Heart left ventricle (tissue), 16 donors: ENCODE measurements around the gene AGPAT1. TPM values are rescaled to one million over a fixed set of nuclear protein-coding genes. Genes with fewer than 3 reads are reported as not detected.

Experiments
- ATAC-seq, 4 donors: fragments of 200-7000 bp; cut with Tn5 transposase; one replicate each; pipeline ENCODE4 v1.9.1; 2020 to 2022; ENCODE audit warnings: moderate library complexity in 4 of 4, mild to moderate bottlenecking in 3 of 4, moderate number of reproducible peaks in 1 of 4
- DNase-seq, 5 donors: peaks; one replicate each; pipeline ENCODE4 v3.0.0-alpha.2; 2020
- H3K27ac ChIP-seq, 12 donors: fragments of 200-600 bp; sonication (generic) in 4 of 12; one replicate each; pipeline versions ENCODE4 v1.5.0 to v1.8.0; 2016 to 2022; ENCODE audit warnings: mild to moderate bottlenecking in 2 of 12
- H3K27me3 ChIP-seq, 9 donors: fragments of 200-600 bp; sonication (generic) in 2 of 9; one replicate each; pipeline versions ENCODE4 v1.5.1 to v1.8.0; 2016 to 2022; ENCODE audit warnings: mild to moderate bottlenecking in 3 of 9
- H3K36me3 ChIP-seq, 9 donors: fragments of 200-600 bp; sonication (generic) in 2 of 9; one replicate each; pipeline versions ENCODE4 v1.5.0 to v1.8.0; 2018 to 2022; ENCODE audit warnings: mild to moderate bottlenecking in 2 of 9
- H3K4me1 ChIP-seq, 12 donors: fragments of 200-600 bp; sonication (generic) in 4 of 12; one replicate each; pipeline versions ENCODE4 v1.5.0 to v1.8.0; 2016 to 2022; ENCODE audit warnings: mild to moderate bottlenecking in 3 of 12
- H3K4me3 ChIP-seq, 12 donors: fragments of 200-600 bp; sonication (generic) in 4 of 12; one replicate each; pipeline versions ENCODE4 v1.5.0 to v1.8.0; 2017 to 2022; ENCODE audit warnings: mild to moderate bottlenecking in 9 of 12, moderate library complexity in 4 of 12
- H3K9me3 ChIP-seq, 12 donors: fragments of 200-600 bp; sonication (generic) in 4 of 12; one replicate each; pipeline versions ENCODE4 v1.5.0 to v1.8.0; 2016 to 2022; ENCODE audit warnings: mild to moderate bottlenecking in 1 of 12
- CTCF ChIP-seq, 12 donors: fragments of 200-600 bp; sonication (generic) in 4 of 12; IDR thresholded peaks; one replicate each; pipeline versions ENCODE4 v1.5.0 to v1.8.0; 2018 to 2022; ENCODE audit warnings: antibody characterized with exemption in 12 of 12, mild to moderate bottlenecking in 5 of 12
- POLR2A ChIP-seq, 2 donors: fragments of 450-650 bp; IDR thresholded peaks; one replicate each; pipeline ENCODE4 v1.6.1; 2017; ENCODE audit warnings: antibody characterized with exemption in 2 of 2, mild to moderate bottlenecking in 2 of 2, moderate library complexity in 2 of 2
- WGBS, 4 donors: extraction: QIAGEN DNeasy Blood & Tissue Kit in 2 of 4; methylation state at CpG; one replicate each; pipeline versions ENCODE4 v1.1.5 to v1.1.7; 2013 to 2018; 5-methylcytosine and 5-hydroxymethylcytosine counted together
- intact Hi-C, 10 donors: fragments of 100-400 bp; cut with DNase I; formaldehyde crosslinking; loops; one replicate each; pipeline versions ENCODE4 v1.11.1 to v1.14.2; 2022
- polyA plus RNA-seq, 2 donors: library from polyadenylated mRNA; stranded (reverse); fragments of 200-250 nt; gene quantifications; one replicate each; pipeline ENCODE4 v1.2.3, GENCODE V29; 2013
- total RNA-seq, 9 donors: library from RNA; depleted of rRNA in 2 of 9; stranded (reverse); fragments of >200 nt in 2 of 9; fragmentation: NEBNext Ultra II Directional in 3 of 9; extraction: Animal tissue kit (Norgen Biotek cat#: 25700) in 3 of 9; gene quantifications; one replicate each; pipeline versions ENCODE4 v1.1.0 to v1.2.4, GENCODE V29; 2016 to 2023
- donor health status: ischemic (EF 13 %, LVEDD 7.1; RV severe dilation, severe dysfunction).
- donor health status: healthy with polysubstance abuse.
- donor health status: DM: no; HTN: yes; CAD: no.
- donor health status: DM: no; HTN: no; CAD: no.
- donor health status: ischemic (EF 25% LVEDD 6.9; RV normal size, moderate dysfunction).
- donor health status: ischemic (EF 25% LVEDD 5.7; RV mildly dilated, moderate dysfunction).
- donor health status: healthy.
- donor health status: DM: yes; HTN: yes; CAD: no.
- donor health status: ischemic (EF 35%, LVEDD 5.7; RV mildly dilated, moderate dysfunction).
- donor health status: nonischemic (EF 11% LVEDD 7.7; RV severe dilation, severe dysfunction).
- donor health status: DM: yes; HTN: yes; CAD: no.
- donor health status: PGD.
- donor health status: ischemic (EF 29% LVEDD 5.4; RV normal size, mild dysfunction).
- donor health status: nonischemic (EF 23%, LVEDD 6.1; RV moderate dilation, normal function).

The AGPAT1 gene
- total and polyA plus RNA-seq, 11 donors, result 43.5 to 79.1 (median 51.0) TPM

GRCh38 chr6:32202186-32202585 lies 26.3 kb upstream of the AGPAT1 start:
- Histone ChIP-seq H3K4me1 (peaks cover 0 to 8% (median 4%) of the 10 kb centered on the region in 12 donors), H3K9me3 (no peaks in the 10 kb centered on the region), H3K36me3 (peaks cover 0 to 59% (median 27%) of the 10 kb centered on the region in 9 donors), H3K27me3 (no peaks in the 10 kb centered on the region), H3K4me3 (no peak overlapping the region), H3K27ac (no peak overlapping the region)
- TF ChIP-seq CTCF (IDR thresholded peaks at IDR 0.05) (no peak), POLR2A (IDR thresholded peaks at IDR 0.05) (no peak)
- WGBS, 4 donors, result 83 to 93% (median 86%) methylated on average over 7 to 9 of the region's 9 CpGs
- intact Hi-C loops, result no loop called here
- DNase-seq, result no peak
- no peak for ATAC-seq

GRCh38 chr6:32200711-32201475 lies 25.0 kb upstream of the AGPAT1 start:
- peaks cover 0 to 59% (median 27%) of the 10 kb centered on the region in 9 donors for H3K36me3 ChIP-seq

GRCh38 chr6:32198866-32199265 lies 23.0 kb upstream of the AGPAT1 start:
- no peak for TF ChIP-seq POLR2A (IDR thresholded peaks at IDR 0.05)
- TF ChIP-seq CTCF (IDR thresholded peaks at IDR 0.05), result no peak
- WGBS, 4 donors, result 71 to 89% (median 82%) methylated on average over 10 to 17 of the region's 17 CpGs

More at GRCh38 chr6:32200711-32201475, 25.0 kb upstream of the AGPAT1 start:
- DNase-seq, result no peak
- no peak overlapping the region for H3K27ac ChIP-seq
- ATAC-seq, result no peak
- H3K27me3 ChIP-seq, result no peaks in the 10 kb centered on the region
- intact Hi-C loops, result no loop called here
- TF ChIP-seq CTCF (IDR thresholded peaks at IDR 0.05) (no peak), POLR2A (IDR thresholded peaks at IDR 0.05) (no peak)
- no peaks in the 10 kb centered on the region for H3K9me3 ChIP-seq
- 82 to 91% (median 89%) methylated on average over 8 to 13 of the region's 13 CpGs for WGBS, 4 donors
- no peak overlapping the region for H3K4me3 ChIP-seq
- H3K4me1 ChIP-seq, result peaks cover 4 to 19% (median 11%) of the 10 kb centered on the region in 12 donors

GRCh38 chr6:32198345-32198696 lies 22.4 kb upstream of the AGPAT1 start:
- intact Hi-C loops, result loop anchor here in 2 of 10 donors (5.0 to 10.0 kb wide), 4 partner anchors 44 to 1006 kb away; partner anchors contain the start of genes HSD17B8 (in 1 of the 2), RING1 (in 1 of the 2), RXRB (in 1 of the 2) and SLC39A7 (in 1 of the 2)
- ATAC-seq (no peak), DNase-seq (no peak)
- no peak overlapping the region for H3K4me3 ChIP-seq
- H3K27me3 ChIP-seq, result no peaks in the 10 kb centered on the region
- H3K36me3 ChIP-seq, result peaks cover 0 to 42% (median 17%) of the 10 kb centered on the region in 9 donors
- 75 to 79% (median 77%) methylated on average over 3 of the region's 3 CpGs for WGBS, 4 donors
- peaks cover 4 to 37% (median 21%) of the 10 kb centered on the region in 12 donors for H3K4me1 ChIP-seq
- peak overlapping the region in 8 of 12 donors; percentile 98 to 100 (median 100) for H3K27ac ChIP-seq
- no peak for TF ChIP-seq CTCF (IDR thresholded peaks at IDR 0.05)
- TF ChIP-seq POLR2A (IDR thresholded peaks at IDR 0.05), result no peak
- no peaks in the 10 kb centered on the region for H3K9me3 ChIP-seq

More at GRCh38 chr6:32198866-32199265, 23.0 kb upstream of the AGPAT1 start:
- peaks cover 0 to 45% (median 22%) of the 10 kb centered on the region in 9 donors for H3K36me3 ChIP-seq
- peaks cover 4 to 32% (median 20%) of the 10 kb centered on the region in 12 donors for H3K4me1 ChIP-seq
- no peak overlapping the region for H3K4me3 ChIP-seq
- DNase-seq (no peak), ATAC-seq (no peak)
- H3K27me3 ChIP-seq, result no peaks in the 10 kb centered on the region
- H3K9me3 ChIP-seq, result no peaks in the 10 kb centered on the region
- intact Hi-C loops, result loop anchor here in 2 of 10 donors (5.0 to 10.0 kb wide), 4 partner anchors 43 to 1006 kb away; partner anchors contain the start of genes HSD17B8 (in 1 of the 2), RING1 (in 1 of the 2), RXRB (in 1 of the 2) and SLC39A7 (in 1 of the 2)
- peak overlapping the region in 3 of 12 donors; percentile 3 to 100 (median 98) for H3K27ac ChIP-seq
